GM12873 (cell line): ENCODE data around the gene PTPN4.

ENCODE experiments used
- TF ChIP-seq, protein P1 (sequence below): IDR thresholded peaks from 2 replicates; pipeline ENCODE4 v1.5.1; 2012; ENCODE audit warnings: low read depth, mild to moderate bottlenecking, moderate library complexity, low read length, control low read depth; ENCODE audit not compliant: insufficient read depth; ENCODE audit errors: missing control alignments

Gene PTPN4

DNA sequence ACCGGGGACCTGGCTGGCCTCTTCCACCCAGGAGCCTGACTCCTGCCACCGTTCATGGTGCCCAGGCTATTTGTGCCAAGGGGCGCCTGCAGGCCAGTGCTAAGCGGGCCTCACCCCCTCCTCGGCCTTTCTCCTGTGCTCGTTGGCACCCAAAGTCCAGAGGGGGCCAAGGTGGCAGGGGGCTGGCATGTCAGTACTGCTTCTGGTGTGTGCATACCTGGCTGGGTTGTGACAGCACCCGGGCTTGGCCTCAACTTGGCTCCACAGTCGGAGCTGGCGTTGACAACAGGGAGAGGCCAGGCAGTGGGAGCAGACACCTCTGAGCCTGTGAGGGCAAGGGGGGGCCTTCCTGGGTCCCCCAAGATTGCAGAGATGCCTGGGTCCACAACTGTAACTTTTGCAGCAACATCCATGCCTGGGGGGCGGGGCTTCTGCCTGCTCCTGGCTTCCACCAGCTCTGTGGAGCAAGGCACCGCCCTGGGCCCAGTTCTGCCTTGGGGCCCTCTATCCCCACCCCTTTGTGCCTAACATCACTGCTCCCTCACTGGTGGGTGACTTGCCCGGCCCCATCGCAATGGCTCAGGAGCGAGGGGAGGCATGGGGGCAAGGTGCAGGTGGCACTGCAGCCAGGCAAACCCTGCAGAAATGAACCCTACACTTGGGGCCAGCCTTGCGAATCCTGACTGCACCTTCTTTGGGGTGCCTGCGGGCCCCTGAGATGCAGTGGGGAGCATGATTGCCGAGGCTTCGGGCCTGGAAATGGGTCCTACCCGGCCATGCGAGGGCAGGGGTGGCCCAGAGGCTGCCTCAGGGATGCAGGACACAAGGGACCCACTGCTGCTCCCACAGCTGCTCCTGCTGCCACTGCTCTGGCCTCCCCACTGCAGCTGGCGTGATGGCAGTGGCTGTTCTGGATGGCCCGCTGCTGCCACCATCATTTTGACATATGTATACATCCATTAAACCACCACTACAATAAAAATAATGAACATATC, 35.9 kb downstream of the PTPN4 start:
- TF ChIP-seq, protein P1, sequence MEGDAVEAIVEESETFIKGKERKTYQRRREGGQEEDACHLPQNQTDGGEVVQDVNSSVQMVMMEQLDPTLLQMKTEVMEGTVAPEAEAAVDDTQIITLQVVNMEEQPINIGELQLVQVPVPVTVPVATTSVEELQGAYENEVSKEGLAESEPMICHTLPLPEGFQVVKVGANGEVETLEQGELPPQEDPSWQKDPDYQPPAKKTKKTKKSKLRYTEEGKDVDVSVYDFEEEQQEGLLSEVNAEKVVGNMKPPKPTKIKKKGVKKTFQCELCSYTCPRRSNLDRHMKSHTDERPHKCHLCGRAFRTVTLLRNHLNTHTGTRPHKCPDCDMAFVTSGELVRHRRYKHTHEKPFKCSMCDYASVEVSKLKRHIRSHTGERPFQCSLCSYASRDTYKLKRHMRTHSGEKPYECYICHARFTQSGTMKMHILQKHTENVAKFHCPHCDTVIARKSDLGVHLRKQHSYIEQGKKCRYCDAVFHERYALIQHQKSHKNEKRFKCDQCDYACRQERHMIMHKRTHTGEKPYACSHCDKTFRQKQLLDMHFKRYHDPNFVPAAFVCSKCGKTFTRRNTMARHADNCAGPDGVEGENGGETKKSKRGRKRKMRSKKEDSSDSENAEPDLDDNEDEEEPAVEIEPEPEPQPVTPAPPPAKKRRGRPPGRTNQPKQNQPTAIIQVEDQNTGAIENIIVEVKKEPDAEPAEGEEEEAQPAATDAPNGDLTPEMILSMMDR, result no peak

DNA sequence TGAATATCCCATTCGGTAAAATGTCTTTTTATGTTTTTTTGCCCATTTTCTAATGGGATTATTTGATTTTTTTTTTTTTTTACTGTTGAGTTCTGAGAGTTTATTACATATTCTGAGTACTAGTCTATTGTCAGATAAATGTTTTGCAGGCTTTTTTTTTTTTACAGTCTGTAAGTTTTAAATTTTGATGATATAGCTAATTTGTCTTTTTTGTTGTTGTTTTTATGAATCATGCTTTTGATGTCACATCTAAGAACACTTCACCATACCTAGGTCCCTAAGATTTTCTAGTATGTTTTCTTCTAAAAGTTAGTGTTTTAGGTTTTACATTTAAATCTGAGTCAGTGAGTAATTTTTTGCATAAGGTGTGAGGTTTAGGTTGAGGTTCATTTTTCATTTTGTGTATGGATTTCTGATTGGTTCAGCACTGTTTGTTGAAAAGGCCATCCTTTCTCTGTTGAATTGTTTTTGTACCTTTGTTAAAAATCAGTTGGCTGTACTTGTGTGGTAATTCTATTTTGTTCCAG, 40.7 kb downstream of the PTPN4 start:
- TF ChIP-seq, protein P1, result no peak

DNA sequence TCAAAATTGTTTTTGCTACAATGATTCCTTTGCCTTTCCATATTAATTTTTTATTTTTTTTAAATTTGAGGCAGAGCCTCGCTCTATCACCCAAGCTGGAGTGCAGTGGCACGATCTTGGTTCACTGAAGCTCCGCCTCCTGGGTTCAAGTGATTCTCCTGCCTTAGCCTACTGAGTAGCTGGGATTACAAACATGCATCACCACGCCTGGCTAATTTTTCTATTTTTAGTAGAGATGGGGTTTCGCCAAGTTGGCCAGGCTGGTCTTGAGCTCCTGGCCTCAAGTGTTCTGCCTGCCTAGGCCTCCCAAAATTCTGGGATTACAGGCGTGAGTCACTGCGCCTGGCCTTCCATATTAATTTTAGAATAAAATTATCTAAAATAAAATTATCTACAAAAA, 41.3 kb downstream of the PTPN4 start:
- TF ChIP-seq, protein P1, result no peak

DNA sequence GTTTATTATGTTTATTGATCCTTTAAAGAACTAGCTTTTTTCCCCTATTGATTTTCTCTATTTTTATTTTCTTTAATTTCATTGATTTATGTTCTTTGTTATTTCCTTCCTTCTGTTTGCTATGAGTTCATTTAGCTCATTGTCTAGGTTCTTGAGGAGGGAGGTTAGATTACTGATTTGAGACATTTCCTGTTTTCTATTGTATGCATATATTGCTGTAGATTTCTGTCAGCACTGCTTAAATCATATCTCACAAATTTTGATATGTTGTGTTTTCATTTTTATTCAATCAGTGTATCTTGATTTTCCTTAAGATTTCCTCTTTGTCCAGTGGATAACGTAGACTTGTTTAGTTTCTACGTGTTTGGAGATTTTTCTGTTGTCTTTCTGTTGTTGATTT, 43.4 kb downstream of the PTPN4 start:
- TF ChIP-seq, protein P1, result no peak

DNA sequence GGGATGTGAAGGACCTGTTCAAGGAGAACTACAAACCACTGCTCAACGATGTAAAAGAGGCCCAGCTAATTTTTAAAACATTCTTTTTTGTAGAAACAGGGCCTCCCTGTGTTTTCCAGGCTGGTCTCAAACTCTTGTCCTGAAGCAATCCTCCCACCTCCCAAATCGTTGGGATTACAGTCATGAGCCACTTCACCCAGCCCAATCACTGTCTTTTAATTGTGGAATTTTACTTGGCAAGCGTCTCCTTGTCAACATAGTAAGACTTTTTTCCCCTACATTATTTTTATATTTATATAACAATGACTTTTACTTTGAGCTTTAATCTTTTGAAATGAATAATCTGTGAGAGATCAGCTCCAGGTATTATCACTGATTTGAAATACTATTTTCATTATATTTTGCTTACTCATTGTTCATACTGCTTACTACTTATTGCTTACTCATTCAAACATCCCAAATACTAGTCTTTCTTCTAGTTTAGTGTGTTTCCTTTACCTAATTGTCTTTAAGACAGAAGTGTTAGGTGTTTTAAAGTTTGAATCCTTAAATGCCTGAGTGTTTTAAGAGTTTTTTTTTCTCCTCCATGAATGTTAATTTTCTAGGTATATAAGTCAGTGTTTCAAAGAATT, 48.9 kb downstream of the PTPN4 start:
- TF ChIP-seq, protein P1, result no peak

DNA sequence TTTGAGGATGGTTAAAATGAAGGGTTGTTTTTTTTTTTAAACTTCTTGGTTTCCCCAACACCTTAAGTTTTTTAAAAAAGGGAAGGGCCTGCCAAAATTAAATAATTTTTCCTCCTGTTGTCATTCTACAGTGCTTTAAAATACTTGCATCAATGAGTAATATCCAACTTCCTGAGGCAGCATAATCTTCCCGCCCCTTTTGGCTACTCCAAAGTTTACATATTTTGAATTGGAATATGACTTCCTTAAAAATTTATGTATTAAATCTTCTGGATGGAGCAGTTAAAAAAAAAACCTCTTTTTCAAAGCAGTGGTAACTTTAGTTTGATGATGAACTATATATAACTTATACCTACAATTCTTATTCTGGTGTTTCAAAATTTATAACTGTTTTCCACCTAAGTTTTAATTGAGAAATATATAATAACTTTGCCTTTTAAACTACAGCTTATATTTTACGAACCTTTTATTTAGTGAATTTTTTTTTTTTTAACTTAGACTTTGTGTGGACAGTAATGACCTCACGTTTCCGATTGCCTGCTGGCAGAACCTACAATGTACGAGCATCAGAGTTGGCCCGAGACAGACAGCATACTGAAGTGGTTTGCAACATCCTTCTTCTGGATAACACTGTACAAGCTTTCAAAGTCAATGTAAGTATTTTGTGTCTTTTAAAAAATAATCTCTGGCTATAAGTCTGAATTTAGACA, 49.8 kb downstream of the PTPN4 start:
- TF ChIP-seq, protein P1, result no peak
